Esophagus squamous epithelium (tissue), 4 donors: ENCODE data around the gene CD96.

Experiments
- CTCF ChIP-seq, 6 experiments: fragments of 450-650 bp in 4 of 6; fragments of 200-600 bp in 2 of 6; sonication (generic) in 2 of 6; IDR thresholded peaks; one replicate each; pipeline ENCODE4 v1.5.1; 2016 to 2019; ENCODE audit warnings: antibody characterized with exemption in 6 of 6, mild to moderate bottlenecking in 4 of 6, moderate library complexity in 4 of 6
- POLR2A ChIP-seq, 4 donors: fragments of 450-650 bp; IDR thresholded peaks; one replicate each; pipeline ENCODE4 v1.6.1; 2017; ENCODE audit warnings: antibody characterized with exemption in 4 of 4, mild to moderate bottlenecking in 4 of 4, moderate library complexity in 3 of 4

- TF ChIP-seq CTCF (IDR thresholded peaks at IDR 0.05) (no peak), POLR2A (IDR thresholded peaks at IDR 0.05) (no peak)
Measured at GRCh38 chr3:111548092-111548491, 6.1 kb downstream of the CD96 start.
